ENCODE measurements around the gene TMEM115.

Gene TMEM115, protein sequence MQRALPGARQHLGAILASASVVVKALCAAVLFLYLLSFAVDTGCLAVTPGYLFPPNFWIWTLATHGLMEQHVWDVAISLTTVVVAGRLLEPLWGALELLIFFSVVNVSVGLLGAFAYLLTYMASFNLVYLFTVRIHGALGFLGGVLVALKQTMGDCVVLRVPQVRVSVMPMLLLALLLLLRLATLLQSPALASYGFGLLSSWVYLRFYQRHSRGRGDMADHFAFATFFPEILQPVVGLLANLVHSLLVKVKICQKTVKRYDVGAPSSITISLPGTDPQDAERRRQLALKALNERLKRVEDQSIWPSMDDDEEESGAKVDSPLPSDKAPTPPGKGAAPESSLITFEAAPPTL

DNA sequence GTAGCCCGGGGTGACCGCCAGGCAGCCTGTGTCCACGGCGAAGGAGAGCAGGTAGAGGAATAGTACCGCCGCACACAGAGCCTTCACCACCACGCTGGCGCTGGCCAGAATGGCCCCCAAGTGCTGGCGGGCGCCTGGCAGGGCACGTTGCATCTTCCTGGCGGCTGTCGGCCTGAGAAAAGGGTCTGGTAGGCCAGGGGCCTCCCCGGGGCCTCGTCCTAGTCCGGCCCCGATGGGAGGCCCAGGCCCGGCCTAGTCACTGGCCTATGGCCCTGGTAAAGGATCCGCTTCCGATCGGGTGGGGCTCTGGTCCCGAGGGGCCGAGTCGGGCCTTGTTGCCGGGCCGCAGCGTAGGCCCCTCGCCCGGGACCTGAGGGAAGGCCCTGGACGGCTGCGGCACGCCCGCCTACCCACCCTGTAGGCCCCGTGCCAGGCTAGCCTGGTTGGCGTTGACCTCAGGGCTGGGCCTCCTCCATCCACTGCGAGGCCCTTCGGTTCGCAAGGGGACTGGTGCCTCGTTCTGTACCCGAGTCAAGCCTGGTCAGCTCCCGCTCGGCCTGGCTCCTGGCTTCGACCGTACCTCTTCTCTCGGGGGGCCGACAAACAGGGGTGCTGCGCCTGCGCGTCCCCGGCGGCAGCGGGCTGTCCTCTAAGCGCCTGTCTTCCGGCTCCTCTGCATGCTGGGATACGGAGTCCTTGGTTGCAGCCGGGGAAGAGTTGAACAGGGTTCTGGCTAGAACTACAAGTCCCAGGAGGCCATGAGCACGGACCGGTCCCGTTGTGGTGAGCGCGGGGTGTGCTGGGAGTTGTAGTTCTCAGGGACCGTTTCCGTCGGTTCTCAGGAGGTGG lies at the start of gene TMEM115:
Gene TMEM115 (minus strand): TSS at position 611 of the 849 bp plus-strand sequence. CDS start 458 bp downstream, at position 153.
- DNase-seq: peak; percentile 91

GRCh38 chr3:50408443-50408944 lies 49.2 kb upstream of the TMEM115 start:
- no peak for DNase-seq

DNA sequence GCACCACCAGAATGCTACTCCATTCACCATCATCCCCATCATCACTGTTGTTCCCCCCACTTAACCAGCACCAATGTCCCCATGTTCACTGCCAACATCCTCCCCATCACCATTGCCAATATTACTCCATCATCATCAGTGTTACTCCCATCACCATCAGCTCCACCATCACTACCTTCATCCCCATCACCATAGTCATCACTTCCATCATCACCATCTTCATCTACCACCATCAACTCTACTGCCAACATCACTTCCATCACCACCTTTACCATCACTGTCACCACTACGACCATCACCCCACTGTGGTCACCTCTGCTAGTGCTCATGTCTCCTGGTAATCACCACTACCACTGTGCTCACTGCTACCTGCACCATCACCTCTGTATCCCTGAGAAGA lies 47.2 kb upstream of the TMEM115 start:
- no peak for DNase-seq

DNA sequence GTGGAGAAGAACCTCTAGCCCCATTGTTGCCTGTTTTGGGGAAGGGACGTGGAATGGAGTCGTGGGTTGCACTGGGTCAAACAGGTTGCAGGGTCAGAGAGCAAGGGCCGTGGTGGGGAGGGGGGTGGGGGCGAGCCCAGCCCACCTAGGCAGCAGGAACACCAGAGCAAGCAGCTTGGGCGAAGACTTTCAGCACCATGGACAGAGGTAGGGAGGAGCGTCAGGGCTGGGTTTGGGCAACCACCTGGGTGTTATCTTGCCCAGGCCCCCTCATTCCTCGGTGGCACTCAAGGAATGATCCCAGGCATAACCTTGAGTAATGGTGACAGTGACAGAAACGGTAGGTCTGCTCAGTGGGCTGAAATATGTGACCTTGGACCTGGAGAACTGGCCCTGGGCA lies 45.9 kb upstream of the TMEM115 start:
- DNase-seq: peak; percentile 21

GRCh38 chr3:50401978-50402595 lies 42.8 kb upstream of the TMEM115 start:
- DNase-seq: no peak

GRCh38 chr3:50396502-50396901 lies 37.2 kb upstream of the TMEM115 start:
- no peak for DNase-seq

DNA sequence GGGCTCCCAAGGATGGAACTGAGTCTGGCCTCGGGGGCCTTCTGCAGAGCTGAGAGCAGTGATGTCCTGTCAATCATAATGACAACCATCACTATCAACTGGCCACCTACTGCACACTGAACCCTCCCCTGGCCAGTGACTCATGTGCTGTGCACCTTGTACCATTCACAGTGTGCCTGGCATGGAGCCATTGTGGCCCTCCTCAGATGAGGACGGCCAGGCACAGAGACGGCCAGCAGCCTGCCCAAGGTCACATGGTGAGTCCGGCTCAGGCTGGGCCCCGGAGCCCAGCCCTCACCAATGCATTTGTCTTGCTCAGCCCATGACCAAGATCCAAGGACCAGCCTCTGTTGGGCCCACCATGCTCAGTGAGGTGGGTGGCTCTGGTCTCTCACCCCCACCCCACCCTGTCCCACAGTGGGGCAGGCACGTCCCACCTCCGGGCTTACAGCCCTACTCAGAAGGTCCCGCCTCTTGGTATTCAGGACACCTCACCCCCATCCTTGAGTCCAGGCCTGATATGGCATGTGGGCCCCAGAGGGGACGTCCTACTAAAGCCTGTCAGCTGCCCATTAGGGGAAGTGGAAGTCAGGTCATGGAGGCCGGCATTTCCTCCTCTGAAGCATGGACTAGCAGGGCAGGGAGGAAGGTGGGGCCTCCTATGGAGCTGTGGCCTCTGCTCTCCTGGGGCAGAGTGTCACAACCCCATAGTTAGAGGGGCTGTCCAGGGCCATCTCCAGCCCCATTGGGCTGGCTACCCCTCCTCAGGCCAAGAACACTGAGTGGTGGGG lies 35.9 kb upstream of the TMEM115 start:
- DNase-seq: no peak

- DNase-seq: no peak
These were observed 33.7 kb upstream of the TMEM115 start for GRCh38 chr3:50393061-50393460.

DNA sequence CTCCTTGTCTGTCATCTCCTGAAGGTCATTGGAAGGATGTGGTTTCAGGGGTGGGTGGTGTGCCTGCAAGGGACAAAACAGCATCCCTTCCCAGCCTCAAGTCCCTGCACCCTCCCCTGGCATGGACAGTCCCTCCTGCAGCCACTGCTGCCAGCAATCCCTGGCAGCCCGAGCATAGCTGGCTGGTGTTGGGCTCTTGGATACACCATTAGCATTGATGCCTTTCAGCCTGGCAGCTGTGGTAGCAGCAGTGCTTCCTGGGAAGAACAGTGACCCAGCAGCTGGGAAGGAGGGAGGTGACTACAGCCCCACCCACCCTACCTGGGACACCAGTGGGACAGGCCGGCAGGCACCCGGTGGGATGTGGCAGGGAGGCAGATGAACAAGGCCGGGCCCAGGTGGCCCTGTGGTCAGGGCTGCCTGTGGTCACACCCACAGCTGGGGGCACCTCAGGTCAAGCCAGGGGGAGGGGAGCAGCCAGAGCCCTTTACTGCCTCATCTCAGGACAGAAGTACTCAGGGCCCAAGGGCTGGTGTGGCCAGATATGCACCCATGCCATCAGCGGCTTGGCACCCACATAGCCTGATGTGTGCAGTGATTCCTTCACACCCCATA lies 32.9 kb upstream of the TMEM115 start:
- no peak for DNase-seq

GRCh38 chr3:50390508-50391224 lies 31.3 kb upstream of the TMEM115 start:
- no peak for DNase-seq

DNA sequence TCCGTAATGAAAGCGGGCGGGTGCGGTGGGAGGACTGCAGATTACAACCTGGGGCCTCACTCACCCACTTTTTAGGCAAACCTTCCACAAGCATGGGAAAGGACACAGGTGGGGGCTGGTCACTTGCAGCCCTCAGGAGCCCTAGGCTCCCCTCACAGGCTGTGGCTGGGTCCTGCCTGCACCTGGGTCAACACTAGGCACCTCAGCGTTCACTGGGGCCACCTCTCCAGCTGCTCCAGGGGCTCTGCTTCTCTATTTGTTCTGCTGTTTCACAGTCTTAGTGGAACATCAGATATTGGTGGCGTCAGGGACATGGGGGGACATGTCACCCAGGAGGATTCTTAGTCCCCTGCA lies 30.1 kb upstream of the TMEM115 start:
- DNase-seq: no peak

DNA sequence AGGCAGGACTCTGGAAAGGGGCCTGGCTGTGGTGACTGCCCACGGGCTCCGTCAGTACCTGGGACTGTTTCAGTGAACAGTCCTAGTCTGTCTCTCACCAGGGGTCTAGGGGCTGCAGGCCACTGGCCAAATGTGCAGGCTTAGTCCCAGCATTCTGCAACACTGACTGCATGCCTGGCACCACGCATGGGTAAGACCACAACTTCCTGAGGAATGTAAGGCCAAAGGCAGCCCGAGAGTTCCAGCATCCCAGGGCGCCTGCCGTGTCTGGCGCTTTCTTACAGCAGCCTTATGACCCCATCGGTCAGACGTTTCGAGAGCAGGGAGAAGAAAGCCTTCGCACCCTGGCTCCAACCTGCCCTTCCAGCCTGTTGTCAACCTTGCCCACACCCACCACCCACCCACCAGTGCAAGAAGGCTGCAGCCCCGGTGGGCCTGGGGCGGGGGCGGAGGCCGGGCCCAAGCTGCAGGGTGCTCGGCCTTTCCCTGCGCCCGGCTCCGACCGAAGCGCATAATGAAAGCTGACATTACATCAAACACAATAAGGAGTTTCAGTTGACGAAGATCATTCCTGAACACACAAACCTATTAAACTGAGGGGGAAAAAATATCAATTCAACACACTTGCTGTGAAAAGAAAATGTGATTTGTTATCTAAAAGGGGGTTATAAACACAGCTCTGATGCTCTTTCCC lies 29.5 kb upstream of the TMEM115 start:
- no peak for DNase-seq

DNA sequence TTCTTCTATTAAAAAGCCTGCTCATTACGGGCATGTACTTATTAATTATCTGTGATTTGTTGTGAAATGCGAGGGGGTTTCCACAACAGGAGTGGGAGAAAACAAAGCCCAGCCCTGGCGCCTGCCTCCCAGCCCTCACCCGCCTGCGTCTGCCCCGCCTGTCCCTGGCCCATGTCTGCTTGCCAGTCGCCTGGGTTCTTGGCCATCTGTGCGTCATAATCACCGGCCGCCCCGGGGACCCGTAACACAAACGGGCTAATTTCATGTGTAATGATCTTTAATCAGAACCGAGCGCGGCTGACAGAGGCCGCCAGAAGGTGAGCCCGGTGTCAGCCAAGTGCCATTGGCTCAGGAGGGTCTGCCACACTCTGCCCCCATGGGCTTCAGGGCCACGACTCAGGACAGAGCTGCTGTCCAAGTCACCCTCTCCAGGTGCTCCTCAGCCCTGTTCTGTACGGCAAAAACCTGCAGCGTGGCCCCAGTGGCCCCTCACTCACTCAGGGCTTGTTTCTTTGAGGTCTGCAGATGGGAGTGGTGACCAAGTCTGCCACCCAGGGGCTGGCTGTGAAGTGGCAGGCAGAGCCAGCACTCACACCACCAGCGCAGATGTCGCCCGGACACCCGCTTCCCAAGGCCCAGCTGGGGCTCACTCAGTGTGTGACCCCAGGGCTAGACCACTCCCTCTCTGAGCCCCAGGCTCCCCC lies 28.8 kb upstream of the TMEM115 start:
- DNase-seq: no peak

GRCh38 chr3:50385754-50386153 lies 26.4 kb upstream of the TMEM115 start:
- no peak for DNase-seq

DNA sequence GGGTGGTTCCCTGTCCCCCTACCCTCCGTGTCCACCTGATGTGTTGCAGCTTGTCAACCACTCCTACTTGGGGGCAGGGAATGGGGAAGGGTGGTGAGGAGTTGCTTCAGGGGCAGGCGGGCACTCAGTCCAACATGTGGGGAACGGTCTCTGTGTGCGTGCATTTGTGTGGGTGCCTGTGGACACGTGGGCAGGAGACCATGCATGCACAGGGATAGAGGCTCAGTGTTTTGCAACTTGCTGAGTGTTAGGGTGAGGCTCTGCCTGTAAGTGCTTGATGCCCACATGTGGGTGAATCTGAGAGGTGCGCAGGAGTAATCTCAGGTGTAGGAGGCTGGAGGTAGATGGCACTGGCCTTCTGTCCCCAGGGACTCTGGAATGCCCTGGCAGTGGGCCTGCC lies 24.4 kb upstream of the TMEM115 start:
- no peak for DNase-seq

DNA sequence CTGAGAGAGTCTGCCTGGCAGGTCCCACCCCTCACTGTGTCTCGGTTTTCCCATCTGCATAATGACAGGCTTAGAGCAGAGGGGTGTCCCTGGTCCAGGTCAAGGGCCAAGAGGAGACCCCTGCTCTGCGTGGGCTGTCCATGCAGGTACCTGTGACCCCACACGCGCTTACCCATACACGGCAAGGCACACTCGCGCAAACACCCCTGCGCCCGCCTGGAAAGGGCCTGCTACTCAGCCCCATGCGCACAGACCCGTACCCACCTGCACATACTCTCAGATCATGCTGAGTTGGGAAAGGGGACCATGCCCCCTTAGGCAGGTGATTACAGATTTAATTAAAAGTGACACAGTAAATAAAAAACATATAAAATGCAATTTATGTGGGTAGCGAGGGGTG lies 23.4 kb upstream of the TMEM115 start:
- DNase-seq: no peak

- DNase-seq: no peak
These were observed 22.1 kb upstream of the TMEM115 start for GRCh38 chr3:50381383-50381782.

GRCh38 chr3:50380405-50381085 lies 21.2 kb upstream of the TMEM115 start:
- no peak for DNase-seq

DNA sequence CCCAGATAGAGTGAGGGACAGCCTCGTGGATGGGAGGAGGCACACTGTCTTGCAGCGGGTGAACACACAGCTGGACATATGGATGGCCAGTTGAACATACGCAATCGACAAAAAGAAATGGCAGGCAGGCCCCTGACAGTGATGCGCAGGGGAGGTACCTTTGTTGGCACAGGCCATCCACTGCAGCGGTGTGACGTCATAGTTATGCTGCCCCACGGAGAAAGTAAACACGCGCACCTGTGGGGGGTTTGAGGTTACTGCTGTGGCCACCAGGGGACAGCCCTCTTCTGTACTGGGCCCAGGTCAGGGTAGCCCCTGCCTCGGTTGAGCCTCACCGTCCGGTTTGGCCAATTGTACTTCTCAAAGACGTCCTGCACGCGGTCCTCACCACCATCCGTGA lies 19.4 kb upstream of the TMEM115 start:
- no peak for DNase-seq

- no peak for DNase-seq
These were observed 18.7 kb upstream of the TMEM115 start for GRCh38 chr3:50378024-50378423.
